ENCODE measurements around the gene FMR1. TPM values are rescaled to one million over a fixed set of nuclear protein-coding genes. Genes with fewer than 3 reads are reported as not detected.

FMR1 gene
- total and polyA plus RNA-seq, 2 donors (not counting 3 experiments of a cell fraction or from before 2014, with no cell fraction given): 8.8 to 36.4 TPM

DNA sequence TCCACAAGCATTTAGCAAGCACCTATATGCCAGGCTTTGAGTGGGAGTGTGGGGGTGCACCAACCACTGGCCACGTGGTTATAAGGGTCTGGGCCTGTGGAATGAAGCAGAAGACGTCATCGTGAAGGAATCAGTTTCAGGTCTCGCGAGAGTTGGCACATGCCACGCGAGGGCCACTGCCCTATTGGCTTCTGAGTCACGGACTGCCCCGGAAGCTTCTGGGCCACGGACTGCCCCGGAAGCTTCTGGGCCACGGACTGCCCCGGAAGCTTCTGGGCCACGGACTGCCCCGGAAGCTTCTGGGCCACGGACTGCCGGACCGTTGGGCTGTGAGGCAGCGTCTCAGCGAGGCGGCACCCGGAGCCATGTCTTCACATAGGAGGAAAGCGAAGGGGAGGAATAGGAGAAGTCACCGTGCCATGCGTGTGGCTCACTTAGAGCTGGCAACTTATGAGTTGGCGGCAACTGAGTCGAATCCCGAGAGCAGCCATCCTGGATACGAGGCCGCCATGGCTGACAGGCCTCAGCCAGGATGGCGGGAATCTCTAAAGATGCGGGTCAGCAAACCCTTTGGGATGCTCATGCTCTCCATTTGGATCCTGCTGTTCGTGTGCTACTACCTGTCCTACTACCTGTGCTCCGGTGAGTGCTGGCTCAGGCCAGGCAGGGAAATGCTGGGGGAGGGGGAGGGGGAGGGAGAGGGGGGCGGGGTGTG is 69.5 kb downstream of the FMR1 start, which contains the start of gene FMR1NB:
Gene FMR1NB, plus strand, starts transcription at position 300 of the 715 bp plus-strand sequence. Its CDS starts 66 bp downstream, at position 366.
- dilution Hi-C loops (cut with MboI; ENCODE audit: extremely low pct_ligation_motif_present, low sequenced_read_pairs): no loop called here
- no peak within 1 kb of the TSS for H3K27ac ChIP-seq (ENCODE audit: insufficient read depth, low read depth, low read length)
- POLR2A ChIA-PET: no interaction called here

More for the DNA sequence above, 69.5 kb downstream of the FMR1 start, which contains the start of gene FMR1NB:
- Histone ChIP-seq H3K4me3 (replicated peaks in 1 of 3; ENCODE audit: insufficient read depth in 1 of 3, low read depth in 1 of 3, low read length in 3 of 3) (no peak within 1 kb of the TSS), H2AFZ (ENCODE audit: low read depth, low read length) (no peak within 1 kb of the TSS), H3K9me3 (replicated peaks; ENCODE audit: control insufficient read depth, insufficient read depth, low read length) (no peaks in the 10 kb centered on the region), H3K4me1 (ENCODE audit: control insufficient read depth, extremely low read depth, insufficient read depth, low read length) (no peaks in the 10 kb centered on the region), H3K27me3 (ENCODE audit: control insufficient read depth in 2 of 2, insufficient read depth in 2 of 2, low read length in 2 of 2) (no peaks in the 10 kb centered on the region), H3K4me2 (ENCODE audit: insufficient read depth, low read length) (no peak within 1 kb of the TSS), H3K79me2 (ENCODE audit: control insufficient read depth, insufficient read depth, low read length) (no peaks in the 10 kb centered on the region), H3K36me3 (ENCODE audit: control insufficient read depth in 2 of 2, extremely low read depth in 1 of 2, insufficient read depth in 2 of 2, low read length in 2 of 2) (no peaks in the 10 kb centered on the region), H3K9ac (replicated peaks; ENCODE audit: extremely low read depth, insufficient read depth, low read length) (no peak within 1 kb of the TSS), H3K9me1 (replicated peaks; ENCODE audit: control insufficient read depth, extremely low read depth, insufficient read depth, low read length) (no peaks in the 10 kb centered on the region), H4K20me1 (replicated peaks; ENCODE audit: control insufficient read depth, extremely low read depth, insufficient read depth, low read length) (no peaks in the 10 kb centered on the region)
- TF ChIP-seq, protein P1, sequence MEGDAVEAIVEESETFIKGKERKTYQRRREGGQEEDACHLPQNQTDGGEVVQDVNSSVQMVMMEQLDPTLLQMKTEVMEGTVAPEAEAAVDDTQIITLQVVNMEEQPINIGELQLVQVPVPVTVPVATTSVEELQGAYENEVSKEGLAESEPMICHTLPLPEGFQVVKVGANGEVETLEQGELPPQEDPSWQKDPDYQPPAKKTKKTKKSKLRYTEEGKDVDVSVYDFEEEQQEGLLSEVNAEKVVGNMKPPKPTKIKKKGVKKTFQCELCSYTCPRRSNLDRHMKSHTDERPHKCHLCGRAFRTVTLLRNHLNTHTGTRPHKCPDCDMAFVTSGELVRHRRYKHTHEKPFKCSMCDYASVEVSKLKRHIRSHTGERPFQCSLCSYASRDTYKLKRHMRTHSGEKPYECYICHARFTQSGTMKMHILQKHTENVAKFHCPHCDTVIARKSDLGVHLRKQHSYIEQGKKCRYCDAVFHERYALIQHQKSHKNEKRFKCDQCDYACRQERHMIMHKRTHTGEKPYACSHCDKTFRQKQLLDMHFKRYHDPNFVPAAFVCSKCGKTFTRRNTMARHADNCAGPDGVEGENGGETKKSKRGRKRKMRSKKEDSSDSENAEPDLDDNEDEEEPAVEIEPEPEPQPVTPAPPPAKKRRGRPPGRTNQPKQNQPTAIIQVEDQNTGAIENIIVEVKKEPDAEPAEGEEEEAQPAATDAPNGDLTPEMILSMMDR (IDR thresholded peaks at IDR 0.05; ENCODE audit: extremely low read depth in 1 of 2, insufficient read depth in 1 of 2, low read depth in 1 of 2, low read length in 2 of 2): no peak
- TF ChIP-seq MYC (IDR thresholded peaks at IDR 0.05; ENCODE audit: low read depth, low read length) (no peak), JUN (IDR thresholded peaks at IDR 0.05; ENCODE audit: borderline replicate concordance, insufficient read depth, insufficient read length, low read depth) (no peak), EZH2 (IDR thresholded peaks at IDR 0.05; ENCODE audit: borderline replicate concordance, low read depth, low read length, severe bottlenecking) (no peak), POLR2A (IDR thresholded peaks at IDR 0.05; ENCODE audit: low read depth, low read length) (no peak), GATA2 (IDR thresholded peaks at IDR 0.05; ENCODE audit: insufficient read depth, insufficient read length, low read depth, low read length) (no peak), FOS (IDR thresholded peaks at IDR 0.05; ENCODE audit: borderline replicate concordance, insufficient read depth, low read length) (no peak), POLR2AphosphoS5 (IDR thresholded peaks at IDR 0.05; ENCODE audit: insufficient read depth, low read depth, low read length) (no peak)
- TF ChIP-seq, protein P2, sequence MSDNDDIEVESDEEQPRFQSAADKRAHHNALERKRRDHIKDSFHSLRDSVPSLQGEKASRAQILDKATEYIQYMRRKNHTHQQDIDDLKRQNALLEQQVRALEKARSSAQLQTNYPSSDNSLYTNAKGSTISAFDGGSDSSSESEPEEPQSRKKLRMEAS (IDR thresholded peaks at IDR 0.05; ENCODE audit: insufficient read depth, insufficient read length): no peak
- intact Hi-C loops (cut with micrococcal nuclease): no loop called here
- no peak for FAIRE-seq
- CTCF ChIA-PET: no interaction called here
- BruUV-seq (replicated peaks): no TSS peak
- DNase-seq (ENCODE audit: low read depth, low spot score): no peak

Small RNA genes lying within 50 kb of the gene (small RNA-seq; reads per million reads assigned to genes)
- not detected for gene RF02118 (ENCODE audit: insufficient read depth, insufficient read length, low read depth, low replicate concordance)

Other genes starting within 250 kb of the FMR1 start
- gene FMR1NB, start 69.4 kb downstream of the FMR1 start, total RNA-seq: not detected in 2 replicates
- gene FMR1NB, start 69.4 kb downstream of the FMR1 start, polyA plus RNA-seq: not detected in 2 replicates